GM18873 (cell line): ENCODE measurements around the gene SIPA1L3.

Experiments used
- ATAC-seq: cut with Tn5 transposase; IDR thresholded peaks from one replicate; pipeline ENCODE4 v1.9.1; 2021; ENCODE audit warnings: mild to moderate bottlenecking, moderate library complexity, moderate number of reproducible peaks; ENCODE audit not compliant: unreplicated experiment, low FRiP score

Gene SIPA1L3

GRCh38 chr19:38034492-38034860, 127.5 kb downstream of the SIPA1L3 start:
- ATAC-seq: no peak

- no peak for ATAC-seq
Measured at GRCh38 chr19:38035515-38036495, 128.8 kb downstream of the SIPA1L3 start.

GRCh38 chr19:38036707-38037611, 130.0 kb downstream of the SIPA1L3 start:
- no peak for ATAC-seq

- no peak for ATAC-seq
Measured at GRCh38 chr19:38039966-38040365, 133.0 kb downstream of the SIPA1L3 start.

- no peak for ATAC-seq
Measured at GRCh38 chr19:38042132-38042531, 135.1 kb downstream of the SIPA1L3 start.

GRCh38 chr19:38043649-38044144, 136.7 kb downstream of the SIPA1L3 start:
- no peak for ATAC-seq

GRCh38 chr19:38044267-38045111, 137.5 kb downstream of the SIPA1L3 start:
- no peak for ATAC-seq

GRCh38 chr19:38045554-38046253, 138.7 kb downstream of the SIPA1L3 start:
- ATAC-seq: no peak

- ATAC-seq: no peak
Measured at GRCh38 chr19:38046254-38047048, 139.4 kb downstream of the SIPA1L3 start.

- no peak for ATAC-seq
Measured at GRCh38 chr19:38047049-38047438, 140.0 kb downstream of the SIPA1L3 start.

GRCh38 chr19:38047641-38048040, 140.6 kb downstream of the SIPA1L3 start:
- ATAC-seq: no peak

- ATAC-seq: peak; percentile 38
Measured at GRCh38 chr19:38049105-38049649, 142.2 kb downstream of the SIPA1L3 start.

GRCh38 chr19:38055010-38055409, 148.0 kb downstream of the SIPA1L3 start:
- ATAC-seq: no peak

- no peak for ATAC-seq
Measured at GRCh38 chr19:38055655-38056521, 148.9 kb downstream of the SIPA1L3 start.

GRCh38 chr19:38056646-38057045, 149.6 kb downstream of the SIPA1L3 start:
- ATAC-seq: no peak

- no peak for ATAC-seq
Measured at GRCh38 chr19:38057959-38058690, 151.1 kb downstream of the SIPA1L3 start.

GRCh38 chr19:38059897-38060296, 152.9 kb downstream of the SIPA1L3 start:
- ATAC-seq: no peak
